Activated T-helper 1 cell treated with anti-CD3 and anti-CD28 coated beads, Interleukin-12 subunit alpha, Interleukin-12 subunit beta, Interleukin-2, Interleukin-4 antibody, amounts not matched to agents 30 ng/mL and 10 ng/mL and 1 ng/mL, durations not matched to agents 14 hours and 24 hours and 36 hours (primary cell): ENCODE data around the gene SBK2. TPM values are rescaled to one million over a fixed set of nuclear protein-coding genes. Genes with fewer than 3 reads are reported as not detected.
"Not testable (repeated sequence)": the region's sequence is repeated elsewhere in the genome, so short reads cannot be mapped to it uniquely, and the experiment has no call there.

Experiments used
- DNase-seq: peaks from one replicate; pipeline ENCODE4 v3.0.0; 2021; ENCODE audit warnings: low spot score
- H3K27ac Mint-ChIP-seq: one replicate; pipeline ENCODE4 v1.8.0; 2021; ENCODE audit warnings: mild to moderate bottlenecking, mixed read lengths
- H3K27me3 Mint-ChIP-seq: one replicate; pipeline ENCODE4 v1.8.0; 2022; ENCODE audit warnings: mild to moderate bottlenecking, moderate library complexity, mixed read lengths; ENCODE audit not compliant: insufficient read depth
- H3K36me3 Mint-ChIP-seq: one replicate; pipeline ENCODE4 v1.8.0; 2021; ENCODE audit warnings: low read depth, mixed read lengths
- H3K4me1 Mint-ChIP-seq: one replicate; pipeline ENCODE4 v1.8.0; 2021; ENCODE audit warnings: low read depth, mixed read lengths
- H3K4me3 Mint-ChIP-seq: one replicate; pipeline ENCODE4 v1.8.0; 2021; ENCODE audit warnings: mild to moderate bottlenecking, moderate library complexity, mixed read lengths
- H3K9me3 Mint-ChIP-seq: one replicate; pipeline ENCODE4 v1.8.0; 2021; ENCODE audit warnings: mixed read lengths
- intact Hi-C: fragments of 100-400 bp; cut with micrococcal nuclease; formaldehyde crosslinking; loops from one replicate; pipeline ENCODE4 v1.15.1; 2024
- total RNA-seq: library from RNA; stranded (reverse); gene quantifications from 2 replicates; pipeline ENCODE4 v1.2.3, GENCODE V29; 2022

SBK2 gene
- total RNA-seq, 1 donor from 2014 or later = not detected

DNA sequence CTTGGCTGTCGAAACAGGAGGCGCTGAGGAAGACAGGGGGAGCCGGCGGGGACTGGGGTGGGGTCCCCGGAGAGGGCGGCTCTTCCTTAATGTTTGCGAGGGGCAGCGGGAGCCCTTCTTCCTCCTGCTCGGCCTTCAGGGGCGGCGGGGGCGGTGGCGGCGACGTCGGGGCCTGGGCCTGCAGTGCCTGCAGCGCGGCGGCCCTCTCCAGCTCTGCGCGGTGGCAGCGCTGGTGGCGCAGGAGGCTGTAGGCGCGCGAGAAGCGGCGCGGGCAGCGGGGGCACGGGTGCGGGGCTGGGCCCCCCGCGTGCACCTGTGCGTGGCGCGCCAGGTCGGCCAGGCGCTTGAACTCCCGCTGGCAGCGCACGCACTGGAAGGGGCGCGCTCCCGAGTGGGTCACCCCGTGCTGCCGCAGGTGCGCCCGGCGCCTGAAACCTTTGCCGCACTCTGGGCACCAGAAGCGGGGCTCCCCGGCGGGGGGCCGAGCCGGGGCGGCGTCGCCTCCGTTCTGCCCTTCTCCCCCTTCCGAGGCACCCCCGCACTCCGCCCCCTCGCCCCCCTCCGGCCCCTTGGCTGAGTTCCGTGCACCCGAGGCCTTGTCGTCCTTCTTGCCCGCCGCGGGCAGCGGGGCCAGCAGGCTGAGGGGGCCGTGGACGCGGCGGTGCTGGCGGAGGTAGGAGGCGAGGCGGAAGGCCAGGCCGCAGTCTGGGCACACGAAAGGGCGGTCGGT lies 41.3 kb upstream of the SBK2 start:
- Mint-ChIP-seq H3K4me1 (peaks cover 20% of the 10 kb centered on the region), H3K27ac (no peak overlapping the region), H3K4me3 (no peak overlapping the region), H3K27me3 (no peaks in the 10 kb centered on the region), H3K36me3 (peaks cover 9% of the 10 kb centered on the region), H3K9me3 (no peaks in the 10 kb centered on the region)
- intact Hi-C loops = no loop called here
- DNase-seq = no peak

DNA sequence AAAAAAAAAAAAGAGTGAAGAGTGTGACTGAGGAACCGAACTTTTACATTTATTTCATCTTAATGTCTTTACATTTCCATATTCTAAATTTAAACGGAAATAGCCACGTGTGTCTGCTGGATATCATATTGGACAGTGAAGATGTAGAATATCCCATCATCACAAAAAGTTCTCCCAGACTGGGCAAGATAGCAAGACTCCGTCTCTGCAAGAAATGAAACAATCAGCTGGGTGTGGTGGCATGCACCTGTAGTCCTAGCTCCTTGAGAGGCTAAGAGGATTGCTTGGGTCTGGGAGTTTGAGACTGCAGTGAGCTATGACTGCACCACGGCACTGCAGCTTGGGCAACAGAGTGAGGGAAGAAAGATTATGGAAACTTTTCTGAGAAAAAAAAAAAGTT lies 39.8 kb upstream of the SBK2 start:
- H3K4me3 Mint-ChIP-seq = peak overlapping the region; percentile 45
- no peaks in the 10 kb centered on the region for H3K9me3 Mint-ChIP-seq
- intact Hi-C loops = no loop called here

GRCh38 chr19:55573929-55574328 lies 37.0 kb upstream of the SBK2 start:
- H3K36me3 Mint-ChIP-seq, intact Hi-C loops, H3K9me3 Mint-ChIP-seq, H3K4me1 Mint-ChIP-seq, DNase-seq, H3K4me3 Mint-ChIP-seq, H3K27me3 Mint-ChIP-seq, H3K27ac Mint-ChIP-seq: not testable (repeated sequence)

More for the DNA sequence above, 39.8 kb upstream of the SBK2 start:
- H3K27me3 Mint-ChIP-seq = no peaks in the 10 kb centered on the region
- no peak overlapping the region for H3K27ac Mint-ChIP-seq
- H3K36me3 Mint-ChIP-seq = peaks cover 9% of the 10 kb centered on the region
- peaks cover 15% of the 10 kb centered on the region for H3K4me1 Mint-ChIP-seq
- no peak for DNase-seq

DNA sequence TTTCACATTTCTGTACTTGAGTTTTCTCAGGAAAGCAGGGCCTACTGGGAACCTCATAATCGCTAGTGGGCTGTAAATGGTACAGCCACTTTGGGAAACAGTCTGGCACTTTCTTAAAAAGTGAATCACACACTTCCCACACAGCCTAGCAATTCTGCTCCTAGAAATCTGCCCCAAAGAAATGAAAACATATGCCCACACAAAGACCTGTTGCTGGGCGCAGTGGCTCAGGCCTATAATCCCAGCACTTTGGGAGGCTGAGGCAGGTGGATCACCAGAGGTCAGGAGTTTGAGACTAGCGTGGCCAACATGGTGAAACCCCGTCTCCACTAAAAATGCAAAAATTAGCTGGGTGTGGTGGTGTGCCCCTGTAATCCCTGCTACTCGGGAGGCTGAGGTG lies 32.5 kb upstream of the SBK2 start:
- H3K9me3 Mint-ChIP-seq, H3K4me3 Mint-ChIP-seq, H3K36me3 Mint-ChIP-seq, H3K27ac Mint-ChIP-seq, DNase-seq, H3K27me3 Mint-ChIP-seq, intact Hi-C loops, H3K4me1 Mint-ChIP-seq: not testable (repeated sequence)

GRCh38 chr19:55567708-55568328 lies 30.9 kb upstream of the SBK2 start:
- no peak for DNase-seq
- Mint-ChIP-seq H3K4me1 (no peaks in the 10 kb centered on the region), H3K9me3 (no peaks in the 10 kb centered on the region), H3K27me3 (peaks cover 4% of the 10 kb centered on the region), H3K36me3 (no peaks in the 10 kb centered on the region), H3K27ac (no peak overlapping the region), H3K4me3 (no peak overlapping the region)
- intact Hi-C loops = no loop called here

DNA sequence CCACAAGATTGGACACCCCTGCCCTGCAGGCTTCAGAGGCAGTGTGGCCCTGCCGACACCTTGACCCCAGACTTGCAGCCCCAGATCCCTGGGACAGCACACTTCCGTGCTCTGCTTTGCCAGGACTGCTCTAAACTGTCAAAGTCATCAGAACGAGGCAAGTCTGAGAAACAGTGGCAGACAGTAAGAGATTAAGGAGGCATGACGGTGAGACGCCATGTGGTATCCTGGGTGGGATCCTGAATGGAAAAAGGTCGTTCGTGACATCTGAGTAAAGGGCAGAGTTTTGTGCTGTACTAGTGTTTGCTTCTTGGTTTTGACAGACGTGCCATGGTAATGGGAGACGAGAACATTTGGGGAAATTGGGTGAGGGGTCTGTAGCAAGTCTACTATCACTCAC lies 29.9 kb upstream of the SBK2 start:
- Mint-ChIP-seq H3K27ac (no peak overlapping the region), H3K4me1 (no peaks in the 10 kb centered on the region), H3K27me3 (peaks cover 4% of the 10 kb centered on the region), H3K4me3 (no peak overlapping the region), H3K9me3 (no peaks in the 10 kb centered on the region), H3K36me3 (no peaks in the 10 kb centered on the region)
- DNase-seq = no peak
- intact Hi-C loops = no loop called here

- Mint-ChIP-seq H3K4me1 (no peaks in the 10 kb centered on the region), H3K9me3 (no peaks in the 10 kb centered on the region), H3K27ac (no peak overlapping the region), H3K36me3 (no peaks in the 10 kb centered on the region), H3K4me3 (no peak overlapping the region), H3K27me3 (peaks cover 6% of the 10 kb centered on the region)
- intact Hi-C loops = no loop called here
- no peak for DNase-seq
Observed at GRCh38 chr19:55563261-55563690, 26.3 kb upstream of the SBK2 start.

- Mint-ChIP-seq H3K27ac (no peak overlapping the region), H3K9me3 (no peaks in the 10 kb centered on the region), H3K36me3 (no peaks in the 10 kb centered on the region), H3K4me1 (no peaks in the 10 kb centered on the region), H3K27me3 (peaks cover 2% of the 10 kb centered on the region), H3K4me3 (no peak overlapping the region)
- no peak for DNase-seq
- intact Hi-C loops = no loop called here
Observed at GRCh38 chr19:55559684-55560083, 22.8 kb upstream of the SBK2 start.

- Mint-ChIP-seq H3K36me3 (no peaks in the 10 kb centered on the region), H3K27ac (no peak overlapping the region), H3K4me1 (no peaks in the 10 kb centered on the region), H3K9me3 (no peaks in the 10 kb centered on the region), H3K27me3 (peaks cover 4% of the 10 kb centered on the region), H3K4me3 (no peak overlapping the region)
- DNase-seq = no peak
- intact Hi-C loops = no loop called here
Observed at GRCh38 chr19:55554741-55555152, 17.8 kb upstream of the SBK2 start.

DNA sequence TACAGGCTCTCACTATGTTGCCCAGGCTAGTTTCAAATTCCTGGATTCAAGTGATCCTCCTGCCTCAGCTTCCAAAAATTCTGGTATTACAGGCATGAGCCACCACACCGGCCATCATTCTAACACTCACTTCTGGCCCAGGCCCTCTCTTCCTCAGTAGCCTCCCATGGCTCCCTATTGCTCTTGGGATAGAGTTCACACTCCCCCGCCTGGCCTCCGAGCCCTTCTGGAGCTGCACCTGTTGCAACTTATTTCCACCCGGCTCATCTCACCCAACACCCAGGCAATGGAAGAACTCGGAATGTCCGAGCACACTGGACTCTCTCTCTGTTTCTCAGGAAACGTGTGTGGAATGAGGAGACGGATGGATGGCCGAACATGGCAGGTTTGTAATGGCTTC lies 17.4 kb upstream of the SBK2 start:
- Mint-ChIP-seq H3K27ac (no peak overlapping the region), H3K4me1 (no peaks in the 10 kb centered on the region), H3K9me3 (no peaks in the 10 kb centered on the region), H3K36me3 (no peaks in the 10 kb centered on the region), H3K4me3 (no peak overlapping the region), H3K27me3 (peaks cover 4% of the 10 kb centered on the region)
- no peak for DNase-seq
- intact Hi-C loops = no loop called here

DNA sequence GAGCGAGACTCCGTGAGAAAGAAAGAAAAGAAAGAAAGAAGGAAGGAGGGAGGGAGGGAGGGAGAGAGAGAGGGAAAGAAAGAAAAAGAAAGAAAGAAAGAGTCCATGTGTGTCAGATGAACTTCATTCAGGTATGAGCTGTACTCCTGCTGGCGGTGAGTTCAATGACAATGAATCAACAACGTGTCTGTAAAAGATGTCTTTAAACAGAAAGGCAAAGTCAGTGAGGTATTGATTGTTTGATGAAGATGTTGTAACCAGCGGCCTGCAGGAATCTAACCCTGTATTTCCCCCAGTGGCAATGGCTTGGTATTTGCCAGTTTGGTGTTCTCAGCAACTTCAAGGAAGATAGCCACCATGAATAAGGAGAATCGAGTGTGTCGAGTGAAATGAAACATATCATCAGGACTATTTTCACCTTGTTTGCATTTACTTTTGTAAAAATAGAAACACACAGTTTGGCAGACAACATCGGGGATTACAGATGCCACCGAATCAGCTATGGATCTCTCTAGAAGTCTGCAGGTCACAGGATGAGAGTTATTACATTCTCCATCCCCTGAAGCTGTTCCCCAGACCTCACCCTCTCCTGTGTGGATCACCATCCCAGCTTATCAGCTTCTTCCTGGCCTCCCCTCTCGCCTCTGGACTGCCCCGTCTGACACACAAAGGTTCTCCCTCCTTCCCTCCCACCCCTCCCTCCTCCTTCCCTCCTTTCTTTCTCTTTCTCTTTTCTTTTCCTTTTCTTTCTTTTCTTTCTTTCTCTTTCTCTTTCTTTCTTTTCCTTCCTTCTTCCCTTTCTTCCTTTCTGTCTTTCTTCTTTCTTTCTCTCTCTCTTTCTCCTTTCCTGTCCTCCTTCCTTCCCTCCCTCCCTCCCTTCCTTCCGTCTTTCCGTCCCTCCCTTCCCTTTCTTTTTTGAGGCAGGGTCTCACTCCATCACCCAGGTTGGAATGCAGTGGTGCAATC lies 16.6 kb upstream of the SBK2 start:
- H3K27me3 Mint-ChIP-seq = peaks cover 4% of the 10 kb centered on the region
- no peak overlapping the region for H3K4me3 Mint-ChIP-seq
- DNase-seq = no peak
- H3K27ac Mint-ChIP-seq = no peak overlapping the region
- H3K4me1 Mint-ChIP-seq = no peaks in the 10 kb centered on the region
- no peaks in the 10 kb centered on the region for H3K9me3 Mint-ChIP-seq
- intact Hi-C loops = no loop called here
- H3K36me3 Mint-ChIP-seq = no peaks in the 10 kb centered on the region

DNA sequence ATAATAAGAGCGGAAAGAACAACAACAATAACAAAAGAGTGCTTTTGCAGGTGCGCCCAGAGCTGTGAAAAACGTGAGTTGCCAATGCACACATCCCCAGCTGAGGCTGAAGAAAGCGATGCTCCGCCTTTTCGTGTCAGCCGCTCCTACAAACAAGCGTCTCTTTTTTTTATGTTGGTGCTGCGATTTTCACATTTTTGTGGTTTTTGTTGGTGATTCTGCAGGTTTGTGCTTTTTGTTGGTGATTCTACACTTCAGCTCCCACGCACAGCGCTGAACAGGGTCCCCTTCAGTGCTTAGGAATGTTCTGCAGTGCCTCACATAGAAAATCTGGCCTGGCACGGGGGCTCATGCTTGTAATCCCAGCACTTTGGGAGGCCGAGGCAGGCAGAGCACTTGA lies 15.7 kb upstream of the SBK2 start:
- intact Hi-C loops = no loop called here
- no peaks in the 10 kb centered on the region for H3K36me3 Mint-ChIP-seq

DNA sequence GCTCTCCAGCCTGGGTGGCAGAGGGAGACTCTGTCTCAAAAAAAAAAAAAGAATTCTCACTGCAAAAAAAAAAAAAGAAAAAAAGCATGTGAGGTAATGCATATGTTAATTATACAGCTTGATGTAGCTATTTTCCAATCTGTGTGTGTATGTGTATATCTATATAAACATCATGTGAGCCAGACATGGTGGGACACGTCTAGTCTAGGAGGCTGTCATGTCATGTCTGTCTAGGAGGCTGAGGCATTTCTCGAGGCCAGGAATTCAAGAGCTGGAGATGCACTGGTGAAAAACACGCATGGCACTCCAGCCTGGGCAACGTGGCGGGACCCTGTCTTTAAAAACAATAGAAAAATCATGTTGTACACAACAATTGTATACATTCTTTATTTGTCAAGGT lies 15.3 kb upstream of the SBK2 start:
- H3K9me3 Mint-ChIP-seq = no peaks in the 10 kb centered on the region

More for the DNA sequence above, 15.7 kb upstream of the SBK2 start:
- Mint-ChIP-seq H3K27me3 (peaks cover 5% of the 10 kb centered on the region), H3K9me3 (no peaks in the 10 kb centered on the region), H3K4me3 (no peak overlapping the region), H3K4me1 (no peaks in the 10 kb centered on the region), H3K27ac (no peak overlapping the region)
- DNase-seq = no peak

More for the DNA sequence above, 15.3 kb upstream of the SBK2 start:
- Mint-ChIP-seq H3K27ac (no peak overlapping the region), H3K36me3 (no peaks in the 10 kb centered on the region), H3K4me1 (peaks cover 4% of the 10 kb centered on the region), H3K4me3 (no peak overlapping the region), H3K27me3 (peaks cover 8% of the 10 kb centered on the region)
- no peak for DNase-seq
- intact Hi-C loops = no loop called here
